Measurements from ENCODE around the gene RAVER1. TPM values are rescaled to one million over a fixed set of nuclear protein-coding genes. Genes with fewer than 3 reads are reported as not detected.

RAVER1 gene
- total RNA-seq, 6 donors from 2014 or later: 17.8 to 49.9 (median 37.2) TPM

GRCh38 chr19:10352764-10353671 lies 19.7 kb upstream of the RAVER1 start:
- Histone ChIP-seq H3K36me3 (peaks cover 10 to 82% (median 64%) of the 10 kb centered on the region in 4 donors), H3K27ac (peak overlapping the region in 2 of 4 donors; percentile 14 to 40), H3K4me3 (no peak overlapping the region), H3K4me1 (no peaks in the 10 kb centered on the region), H3K27me3 (no peaks in the 10 kb centered on the region), H3K9me3 (no peaks in the 10 kb centered on the region)
- DNase-seq (peak in 1 of 2 donors; percentile 80), ATAC-seq (ENCODE audit: low FRiP score in 2 of 2) (peak; percentile 37 to 63)
- WGBS, 2 donors: 88% methylated on average over 41 to 59 of the region's 63 CpGs
- TF ChIP-seq EP300 (IDR thresholded peaks at IDR 0.05) (no peak), CTCF (IDR thresholded peaks at IDR 0.05) (no peak), POLR2A (IDR thresholded peaks at IDR 0.05) (no peak), POLR2AphosphoS5 (IDR thresholded peaks at IDR 0.05) (no peak)

GRCh38 chr19:10346509-10346908 lies 13.2 kb upstream of the RAVER1 start:
- Histone ChIP-seq H3K27ac (peak overlapping the region; percentile 54 to 83 (median 74)), H3K27me3 (no peaks in the 10 kb centered on the region), H3K4me3 (no peak overlapping the region), H3K4me1 (peaks cover 0 to 7% (median 4%) of the 10 kb centered on the region in 4 donors), H3K9me3 (no peaks in the 10 kb centered on the region), H3K36me3 (peaks cover 3 to 21% (median 14%) of the 10 kb centered on the region in 4 donors)
- peak in 1 of 2 donors; percentile 86 for DNase-seq
- TF ChIP-seq POLR2AphosphoS5 (IDR thresholded peaks at IDR 0.05): peak; percentile 39 to 43
- peak in 1 of 4 donors; percentile 20 for TF ChIP-seq POLR2A (IDR thresholded peaks at IDR 0.05)
- TF ChIP-seq CTCF (IDR thresholded peaks at IDR 0.05): no peak
- ATAC-seq (ENCODE audit: low FRiP score in 2 of 2): peak; percentile 85 to 89
- WGBS, 2 donors: 36 to 57% methylated on average over 10 of the region's 10 CpGs

- ATAC-seq (ENCODE audit: low FRiP score in 2 of 2) (no peak), DNase-seq (no peak)
- no peak overlapping the region for H3K4me3 ChIP-seq
- H3K4me1 ChIP-seq: peaks cover 0 to 11% (median 4%) of the 10 kb centered on the region in 4 donors
- TF ChIP-seq EP300 (IDR thresholded peaks at IDR 0.05) (no peak), POLR2A (IDR thresholded peaks at IDR 0.05) (no peak), POLR2AphosphoS5 (IDR thresholded peaks at IDR 0.05) (no peak), CTCF (IDR thresholded peaks at IDR 0.05) (no peak)
- H3K27ac ChIP-seq: no peak overlapping the region
- 85 to 91% methylated on average over 10 of the region's 10 CpGs for WGBS, 2 donors
- H3K9me3 ChIP-seq: no peaks in the 10 kb centered on the region
- H3K27me3 ChIP-seq: no peaks in the 10 kb centered on the region
- H3K36me3 ChIP-seq: peaks cover 0 to 4% (median 1%) of the 10 kb centered on the region in 4 donors
Measured at GRCh38 chr19:10344780-10345179, 11.5 kb upstream of the RAVER1 start.

GRCh38 chr19:10343495-10343894 lies 10.2 kb upstream of the RAVER1 start:
- no peaks in the 10 kb centered on the region for H3K27me3 ChIP-seq
- ATAC-seq (ENCODE audit: low FRiP score in 2 of 2) (no peak), DNase-seq (no peak)
- peaks cover 0 to 15% (median 5%) of the 10 kb centered on the region in 4 donors for H3K4me1 ChIP-seq
- H3K27ac ChIP-seq: no peak overlapping the region
- 87 to 90% methylated on average over 2 of the region's 2 CpGs for WGBS, 2 donors
- no peaks in the 10 kb centered on the region for H3K9me3 ChIP-seq
- H3K36me3 ChIP-seq: no peaks in the 10 kb centered on the region
- no peak overlapping the region for H3K4me3 ChIP-seq
- TF ChIP-seq POLR2A (IDR thresholded peaks at IDR 0.05) (no peak), POLR2AphosphoS5 (IDR thresholded peaks at IDR 0.05) (no peak), CTCF (IDR thresholded peaks at IDR 0.05) (no peak), EP300 (IDR thresholded peaks at IDR 0.05) (no peak)
